Endothelial cell of umbilical vein (primary cell): ENCODE measurements around the gene ADARB1. TPM values are rescaled to one million over a fixed set of nuclear protein-coding genes. Genes with fewer than 3 reads are reported as not detected.

Experiments used
- BruUV-seq: library from RNA; stranded (reverse); fragments of 400-500 nt; replicated peaks from 2 replicates; lab custom pipeline; 2021; lab: Mats Ljungman, UMichigan
- CTCF ChIA-PET: fragments of 300-600, 350-600 bp; sonication (Branson Sonifier 250); formaldehyde crosslinking; loops from one replicate; lab custom pipeline; 2021; ENCODE audit warnings: antibody characterized with exemption, inconsistent platforms; lab: Charles Lee
- POLR2A ChIA-PET: fragments of 300-600, 350-600 bp; sonication (Branson Sonifier 250); formaldehyde crosslinking; loops from one replicate; lab custom pipeline; 2021; ENCODE audit warnings: antibody characterized with exemption, inconsistent platforms; lab: Charles Lee
- DNase-seq: peaks from one replicate; pipeline ENCODE4 v3.0.0-alpha.2; 2011; ENCODE audit warnings: low read depth, low spot score
- FAIRE-seq: peaks from 2 replicates; lab custom pipeline; 2011; peaks lifted over from hg19 to GRCh38; lab: Jason Lieb, UNC
- H2AFZ ChIP-seq: 2 replicates; pipeline ENCODE4 v1.6.0; 2012; ENCODE audit warnings: low read depth, low read length, control low read depth, inconsistent platforms
- H3K27ac ChIP-seq: 2 replicates; pipeline ENCODE4 v1.5.1; 2011; ENCODE audit warnings: low read depth, mild to moderate bottlenecking, control low read depth, low read length, moderate library complexity; ENCODE audit not compliant: insufficient read depth
- H3K27me3 ChIP-seq, 2 experiments: 2 replicates each; pipeline versions ENCODE4 v1.6.0 to v1.6.1; 2011; ENCODE audit warnings: low read length in 2 of 2, mixed read lengths in 1 of 2; ENCODE audit not compliant: control insufficient read depth in 2 of 2, insufficient read depth in 2 of 2
- H3K36me3 ChIP-seq, 2 experiments: 2 replicates in 1 of 2; 3 replicates in 1 of 2; pipeline ENCODE4 v1.5.1; 2011; ENCODE audit warnings: low read length in 2 of 2, mild to moderate bottlenecking in 1 of 2, moderate library complexity in 1 of 2; ENCODE audit not compliant: control insufficient read depth in 2 of 2, insufficient read depth in 2 of 2; ENCODE audit errors: extremely low read depth in 1 of 2
- H3K4me1 ChIP-seq: 3 replicates; pipeline ENCODE4 v1.5.1; 2011; ENCODE audit warnings: mild to moderate bottlenecking, low read length; ENCODE audit not compliant: control insufficient read depth, insufficient read depth; ENCODE audit errors: extremely low read depth
- H3K4me2 ChIP-seq: 2 replicates; pipeline ENCODE4 v1.6.1; 2011; ENCODE audit warnings: low read length, control low read depth, mixed read lengths; ENCODE audit not compliant: insufficient read depth
- H3K4me3 ChIP-seq, 3 experiments: fragments of 200-600 bp in 1 of 3; sonication (generic), shearing (Covaris generic) in 1 of 3; replicated peaks in 1 of 3; 2 replicates each; pipeline ENCODE4 v1.5.1; 2011 to 2016; ENCODE audit warnings: control low read depth in 3 of 3, low read length in 3 of 3, mild to moderate bottlenecking in 2 of 3, inconsistent platforms in 1 of 3, low read depth in 1 of 3, moderate library complexity in 1 of 3; ENCODE audit not compliant: insufficient read depth in 1 of 3
- H3K79me2 ChIP-seq: 2 replicates; pipeline ENCODE4 v1.6.0; 2012; ENCODE audit warnings: low read length, inconsistent platforms; ENCODE audit not compliant: control insufficient read depth, insufficient read depth
- H3K9ac ChIP-seq: replicated peaks from 2 replicates; pipeline ENCODE3; 2011; ENCODE audit warnings: low read length, control low read depth; ENCODE audit not compliant: insufficient read depth; ENCODE audit errors: extremely low read depth
- H3K9me1 ChIP-seq: replicated peaks from 3 replicates; pipeline ENCODE4 v1.6.0; 2011; ENCODE audit warnings: mild to moderate bottlenecking, low read length; ENCODE audit not compliant: control insufficient read depth, insufficient read depth; ENCODE audit errors: extremely low read depth
- H3K9me3 ChIP-seq: replicated peaks from 2 replicates; pipeline ENCODE4 v1.5.1; 2012; ENCODE audit warnings: low read length, inconsistent platforms; ENCODE audit not compliant: control insufficient read depth, insufficient read depth
- H4K20me1 ChIP-seq: replicated peaks from 2 replicates; pipeline ENCODE3; 2011; ENCODE audit warnings: mild to moderate bottlenecking, low read length; ENCODE audit not compliant: control insufficient read depth, insufficient read depth; ENCODE audit errors: extremely low read depth
- EZH2 ChIP-seq: IDR thresholded peaks from 2 replicates; pipeline ENCODE4 v1.6.1; 2012; ENCODE audit warnings: borderline replicate concordance, low read depth, mild to moderate bottlenecking, moderate library complexity, low read length, inconsistent platforms; ENCODE audit not compliant: severe bottlenecking
- FOS ChIP-seq: IDR thresholded peaks from 2 replicates; pipeline ENCODE4 v1.6.1; 2011; ENCODE audit warnings: mild to moderate bottlenecking, low read length, moderate library complexity, borderline replicate concordance; ENCODE audit not compliant: insufficient read depth
- GATA2 ChIP-seq: IDR thresholded peaks from 2 replicates; pipeline ENCODE4 v1.7.0; 2011; ENCODE audit warnings: low read depth, mild to moderate bottlenecking, moderate library complexity, mixed read lengths, low read length; ENCODE audit not compliant: insufficient read length, insufficient read depth
- JUN ChIP-seq: IDR thresholded peaks from 2 replicates; pipeline ENCODE4 v1.6.1; 2011; ENCODE audit warnings: borderline replicate concordance, low read depth; ENCODE audit not compliant: insufficient read length, insufficient read depth
- POLR2AphosphoS5 ChIP-seq: IDR thresholded peaks from 2 replicates; pipeline ENCODE4 v1.6.1; 2012; ENCODE audit warnings: low read depth, mild to moderate bottlenecking, control low read depth, low read length, moderate library complexity; ENCODE audit not compliant: insufficient read depth
- dilution Hi-C: fragments of 300-500 bp; cut with MboI; formaldehyde crosslinking; loops from one replicate; pipeline ENCODE4 v1.15.0; 2019; ENCODE audit warnings: low sequenced_read_pairs; ENCODE audit not compliant: extremely low pct_ligation_motif_present
- intact Hi-C: fragments of 100-400 bp; cut with micrococcal nuclease; formaldehyde crosslinking; loops from one replicate; pipeline ENCODE4 v1.10.0; 2022
- polyA plus RNA-seq, 4 experiments: library from polyadenylated mRNA; depleted of rRNA in 3 of 4; stranded (reverse) in 3 of 4; unstranded in 1 of 4; fragments of >200 nt; gene quantifications; 2 replicates each; pipeline versions ENCODE4 v1.2.1 to v1.2.3, GENCODE V29; 2011 to 2012; ENCODE audit warnings: missing spikeins in 1 of 4
- total RNA-seq: library from RNA; stranded (reverse); gene quantifications from 2 replicates; pipeline ENCODE4 v1.2.3, GENCODE V29; 2021
- TF ChIP-seq, protein P1 (sequence below), 2 donors: IDR thresholded peaks; 1 replicate in 1 of 2; 2 replicates in 1 of 2; pipeline ENCODE4 v1.5.1; 2011; ENCODE audit warnings: low read length in 2 of 2, mild to moderate bottlenecking in 2 of 2, moderate library complexity in 2 of 2, control low read depth in 1 of 2, inconsistent platforms in 1 of 2, low read depth in 1 of 2; ENCODE audit not compliant: insufficient read depth in 1 of 2; ENCODE audit errors: extremely low read depth in 1 of 2
- TF ChIP-seq, protein P2 (sequence below): IDR thresholded peaks from 2 replicates; pipeline ENCODE4 v1.6.1; 2011; ENCODE audit not compliant: insufficient read depth, insufficient read length

Gene ADARB1
- total and polyA plus RNA-seq, 2 donors (not counting 3 experiments of a cell fraction or from before 2014, with no cell fraction given), result 32.5 to 54.3 TPM

DNA sequence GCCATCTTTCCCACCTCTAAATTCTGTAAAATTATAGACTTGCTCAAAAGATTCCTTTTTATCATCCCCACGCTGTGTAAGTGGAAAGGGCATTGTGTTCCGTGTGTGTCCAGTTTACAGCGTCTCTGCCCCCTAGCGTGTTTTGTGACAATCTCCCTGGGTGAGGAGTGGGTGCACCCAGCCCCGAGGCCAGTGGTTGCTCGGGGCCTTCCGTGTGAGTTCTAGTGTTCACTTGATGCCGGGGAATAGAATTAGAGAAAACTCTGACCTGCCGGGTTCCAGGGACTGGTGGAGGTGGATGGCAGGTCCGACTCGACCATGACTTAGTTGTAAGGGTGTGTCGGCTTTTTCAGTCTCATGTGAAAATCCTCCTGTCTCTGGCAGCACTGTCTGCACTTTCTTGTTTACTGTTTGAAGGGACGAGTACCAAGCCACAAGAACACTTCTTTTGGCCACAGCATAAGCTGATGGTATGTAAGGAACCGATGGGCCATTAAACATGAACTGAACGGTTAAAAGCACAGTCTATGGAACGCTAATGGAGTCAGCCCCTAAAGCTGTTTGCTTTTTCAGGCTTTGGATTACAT lies 151.5 kb downstream of the ADARB1 start:
- intact Hi-C loops, result no loop called here
- H3K27ac ChIP-seq, result no peak overlapping the region
- no peak overlapping the region for H2AFZ ChIP-seq
- TSS peak; percentile 7 for BruUV-seq
- dilution Hi-C loops, result no loop called here
- ChIA-PET CTCF (no interaction called here), POLR2A (no interaction called here)
- no peaks in the 10 kb centered on the region for H3K9me3 ChIP-seq
- no peak overlapping the region for H3K9ac ChIP-seq
- FAIRE-seq, result no peak
- no peak for DNase-seq
- H3K4me1 ChIP-seq, result no peaks in the 10 kb centered on the region
- no peak overlapping the region for H3K4me2 ChIP-seq
- no peaks in the 10 kb centered on the region for H3K79me2 ChIP-seq
- no peak overlapping the region for H3K4me3 ChIP-seq
- no peaks in the 10 kb centered on the region for H3K9me1 ChIP-seq
- H3K27me3 ChIP-seq, result no peaks in the 10 kb centered on the region
- H4K20me1 ChIP-seq, result no peaks in the 10 kb centered on the region
- TF ChIP-seq, protein P1, sequence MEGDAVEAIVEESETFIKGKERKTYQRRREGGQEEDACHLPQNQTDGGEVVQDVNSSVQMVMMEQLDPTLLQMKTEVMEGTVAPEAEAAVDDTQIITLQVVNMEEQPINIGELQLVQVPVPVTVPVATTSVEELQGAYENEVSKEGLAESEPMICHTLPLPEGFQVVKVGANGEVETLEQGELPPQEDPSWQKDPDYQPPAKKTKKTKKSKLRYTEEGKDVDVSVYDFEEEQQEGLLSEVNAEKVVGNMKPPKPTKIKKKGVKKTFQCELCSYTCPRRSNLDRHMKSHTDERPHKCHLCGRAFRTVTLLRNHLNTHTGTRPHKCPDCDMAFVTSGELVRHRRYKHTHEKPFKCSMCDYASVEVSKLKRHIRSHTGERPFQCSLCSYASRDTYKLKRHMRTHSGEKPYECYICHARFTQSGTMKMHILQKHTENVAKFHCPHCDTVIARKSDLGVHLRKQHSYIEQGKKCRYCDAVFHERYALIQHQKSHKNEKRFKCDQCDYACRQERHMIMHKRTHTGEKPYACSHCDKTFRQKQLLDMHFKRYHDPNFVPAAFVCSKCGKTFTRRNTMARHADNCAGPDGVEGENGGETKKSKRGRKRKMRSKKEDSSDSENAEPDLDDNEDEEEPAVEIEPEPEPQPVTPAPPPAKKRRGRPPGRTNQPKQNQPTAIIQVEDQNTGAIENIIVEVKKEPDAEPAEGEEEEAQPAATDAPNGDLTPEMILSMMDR (IDR thresholded peaks at IDR 0.05; ENCODE audit: extremely low read depth in 1 of 2, insufficient read depth in 1 of 2, low read depth in 1 of 2, low read length in 2 of 2), result no peak
- TF ChIP-seq, protein P2, sequence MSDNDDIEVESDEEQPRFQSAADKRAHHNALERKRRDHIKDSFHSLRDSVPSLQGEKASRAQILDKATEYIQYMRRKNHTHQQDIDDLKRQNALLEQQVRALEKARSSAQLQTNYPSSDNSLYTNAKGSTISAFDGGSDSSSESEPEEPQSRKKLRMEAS, result no peak
- TF ChIP-seq GATA2, result no peak
- TF ChIP-seq JUN, result no peak
- no peak for TF ChIP-seq FOS
- TF ChIP-seq EZH2, result no peak
- TF ChIP-seq POLR2AphosphoS5, result no peak
- peaks cover 0 to 13% of the 10 kb centered on the region in 2 experiments for H3K36me3 ChIP-seq
